Natural killer cell (primary cell): Measurements from ENCODE around the gene ARCN1. TPM values are rescaled to one million over a fixed set of nuclear protein-coding genes. Genes with fewer than 3 reads are reported as not detected.

ENCODE experiments used
- ATAC-seq, 3 donors: fragments of 150-1000 bp in 2 of 3; fragments of 200-7000 bp in 1 of 3; cut with Tn5 transposase; 1 replicate in 1 of 3; 2 replicates in 2 of 3; pipeline ENCODE4 v1.10.0; 2021; ENCODE audit warnings: mild to moderate bottlenecking in 2 of 3, moderate library complexity in 2 of 3
- DNase-seq, 2 donors: peaks; one replicate each; pipeline versions ENCODE4 v3.0.0 to v3.0.0-alpha.2; 2013 to 2021; ENCODE audit warnings: mixed read lengths in 1 of 2
- H3K27ac ChIP-seq: one replicate; pipeline ENCODE4 v1.5.1; 2013; ENCODE audit warnings: mild to moderate bottlenecking, low read length
- H3K27me3 ChIP-seq: one replicate; pipeline ENCODE4 v1.6.1; 2013; ENCODE audit warnings: low read length; ENCODE audit not compliant: control insufficient read depth, insufficient read depth
- H3K36me3 ChIP-seq: one replicate; pipeline ENCODE4 v1.6.1; 2013; ENCODE audit warnings: low read length; ENCODE audit not compliant: control insufficient read depth, insufficient read depth
- H3K4me1 ChIP-seq: one replicate; pipeline ENCODE4 v1.6.1; 2013; ENCODE audit warnings: low read length; ENCODE audit not compliant: control insufficient read depth, insufficient read depth
- H3K4me3 ChIP-seq: one replicate; pipeline ENCODE4 v1.5.1; 2013; ENCODE audit warnings: low read length
- H3K9me3 ChIP-seq: one replicate; pipeline ENCODE4 v1.6.1; 2013; ENCODE audit warnings: low read length; ENCODE audit not compliant: control insufficient read depth, insufficient read depth
- H3K27ac Mint-ChIP-seq, 2 donors: one replicate each; pipeline ENCODE4 v1.8.0; 2022; ENCODE audit warnings: mild to moderate bottlenecking in 2 of 2, mixed read lengths in 2 of 2, moderate library complexity in 1 of 2
- H3K27me3 Mint-ChIP-seq, 2 donors: one replicate each; pipeline ENCODE4 v1.8.0; 2022; ENCODE audit warnings: low read depth in 2 of 2, mixed read lengths in 2 of 2
- H3K36me3 Mint-ChIP-seq: one replicate; pipeline ENCODE4 v1.8.0; 2022; ENCODE audit warnings: mixed read lengths
- H3K4me1 Mint-ChIP-seq, 2 donors: one replicate each; pipeline ENCODE4 v1.8.0; 2022; ENCODE audit warnings: mixed read lengths in 2 of 2
- H3K4me3 Mint-ChIP-seq: one replicate; pipeline ENCODE4 v1.8.0; 2022; ENCODE audit warnings: mild to moderate bottlenecking, moderate library complexity, mixed read lengths
- H3K9me3 Mint-ChIP-seq, 2 donors: one replicate each; pipeline ENCODE4 v1.8.0; 2022; ENCODE audit warnings: mixed read lengths in 2 of 2
- WGBS: methylation state at CpG from one replicate; pipeline ENCODE4 v1.1.7; 2013; ENCODE audit warnings: missing lambda C conversion rate; ENCODE audit not compliant: insufficient coverage; 5-methylcytosine and 5-hydroxymethylcytosine counted together
- intact Hi-C: fragments of 100-400 bp; cut with micrococcal nuclease; formaldehyde crosslinking; loops from one replicate; pipeline ENCODE4 v1.14.2; 2022
- total RNA-seq, 4 donors: library from RNA; stranded (reverse); fragments of 120-200 nt in 1 of 4; gene quantifications; one replicate each; pipeline versions ENCODE4 v1.2.3 to v1.2.4, GENCODE V29; 2013 to 2022
- TF ChIP-seq, protein P1 (sequence below): fragments of 200-600 bp; IDR thresholded peaks from one replicate; pipeline ENCODE4 v1.8.0; 2022; ENCODE audit warnings: antibody characterized with exemption

Gene ARCN1
- total RNA-seq, 3 donors from 2014 or later (not counting 1 experiment from before 2014, with no cell fraction given): 72.9 to 88.6 (median 88.4) TPM

- H3K4me3 Mint-ChIP-seq: no peak overlapping the region
- 82% methylated on average over 2 of the region's 2 CpGs for WGBS
- H3K27me3 Mint-ChIP-seq: peaks cover 0 to 6% of the 10 kb centered on the region in 2 donors
- Histone ChIP-seq H3K4me1 (peaks cover 5% of the 10 kb centered on the region), H3K4me3 (no peak overlapping the region), H3K27ac (no peak overlapping the region), H3K36me3 (no peaks in the 10 kb centered on the region), H3K9me3 (no peaks in the 10 kb centered on the region), H3K27me3 (peaks cover 4% of the 10 kb centered on the region)
- intact Hi-C loops: no loop called here
- H3K27ac Mint-ChIP-seq: no peak overlapping the region
- H3K9me3 Mint-ChIP-seq: no peaks in the 10 kb centered on the region
- TF ChIP-seq, protein P1, sequence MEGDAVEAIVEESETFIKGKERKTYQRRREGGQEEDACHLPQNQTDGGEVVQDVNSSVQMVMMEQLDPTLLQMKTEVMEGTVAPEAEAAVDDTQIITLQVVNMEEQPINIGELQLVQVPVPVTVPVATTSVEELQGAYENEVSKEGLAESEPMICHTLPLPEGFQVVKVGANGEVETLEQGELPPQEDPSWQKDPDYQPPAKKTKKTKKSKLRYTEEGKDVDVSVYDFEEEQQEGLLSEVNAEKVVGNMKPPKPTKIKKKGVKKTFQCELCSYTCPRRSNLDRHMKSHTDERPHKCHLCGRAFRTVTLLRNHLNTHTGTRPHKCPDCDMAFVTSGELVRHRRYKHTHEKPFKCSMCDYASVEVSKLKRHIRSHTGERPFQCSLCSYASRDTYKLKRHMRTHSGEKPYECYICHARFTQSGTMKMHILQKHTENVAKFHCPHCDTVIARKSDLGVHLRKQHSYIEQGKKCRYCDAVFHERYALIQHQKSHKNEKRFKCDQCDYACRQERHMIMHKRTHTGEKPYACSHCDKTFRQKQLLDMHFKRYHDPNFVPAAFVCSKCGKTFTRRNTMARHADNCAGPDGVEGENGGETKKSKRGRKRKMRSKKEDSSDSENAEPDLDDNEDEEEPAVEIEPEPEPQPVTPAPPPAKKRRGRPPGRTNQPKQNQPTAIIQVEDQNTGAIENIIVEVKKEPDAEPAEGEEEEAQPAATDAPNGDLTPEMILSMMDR: no peak
- H3K36me3 Mint-ChIP-seq: no peaks in the 10 kb centered on the region
- no peak for DNase-seq
- no peak for ATAC-seq
- H3K4me1 Mint-ChIP-seq: peaks cover under 1 to 1% of the 10 kb centered on the region in 2 donors
Measured at GRCh38 chr11:118625976-118626375, 53.8 kb downstream of the ARCN1 start.

DNA sequence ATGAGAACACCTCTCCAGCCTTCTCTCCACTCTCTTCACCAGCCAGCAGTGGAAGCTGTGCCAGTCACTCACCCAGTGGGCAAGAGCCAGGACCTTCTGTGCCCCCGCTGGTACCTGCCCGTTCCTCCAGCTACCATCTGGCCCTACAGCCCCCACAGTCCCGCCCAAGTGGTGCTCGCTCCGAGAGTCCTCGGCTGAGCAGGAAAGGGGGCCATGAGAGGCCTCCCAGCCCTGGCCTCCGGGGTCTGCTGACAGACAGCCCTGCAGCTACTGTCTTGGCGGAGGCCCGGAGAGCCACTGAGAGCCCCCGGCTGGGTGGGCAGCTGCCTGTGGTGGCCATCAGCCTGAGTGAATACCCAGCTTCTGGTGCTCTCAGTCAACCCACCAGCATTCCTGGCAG is 55.4 kb downstream of the ARCN1 start:
- Mint-ChIP-seq H3K4me3 (no peak overlapping the region), H3K36me3 (no peaks in the 10 kb centered on the region), H3K9me3 (no peaks in the 10 kb centered on the region), H3K27me3 (peaks cover 0 to 4% of the 10 kb centered on the region in 2 donors), H3K27ac (no peak overlapping the region), H3K4me1 (no peaks in the 10 kb centered on the region)
- no peaks in the 10 kb centered on the region for H3K9me3 ChIP-seq
- ATAC-seq (no peak), DNase-seq (no peak)
- TF ChIP-seq, protein P1: no peak
- no peak overlapping the region for H3K4me3 ChIP-seq
- 93% methylated on average over 10 of the region's 10 CpGs for WGBS
- intact Hi-C loops: no loop called here
- no peak overlapping the region for H3K27ac ChIP-seq
- H3K27me3 ChIP-seq: no peaks in the 10 kb centered on the region
- no peaks in the 10 kb centered on the region for H3K36me3 ChIP-seq
- no peaks in the 10 kb centered on the region for H3K4me1 ChIP-seq

- no peak overlapping the region for H3K27ac ChIP-seq
- no peak for ATAC-seq
- H3K9me3 Mint-ChIP-seq: no peaks in the 10 kb centered on the region
- H3K4me3 ChIP-seq: no peak overlapping the region
- no peaks in the 10 kb centered on the region for H3K4me1 ChIP-seq
- no peak overlapping the region for H3K4me3 Mint-ChIP-seq
- no peaks in the 10 kb centered on the region for H3K36me3 ChIP-seq
- H3K27me3 Mint-ChIP-seq: peaks cover 0 to 2% of the 10 kb centered on the region in 2 donors
- intact Hi-C loops: no loop called here
- 95% methylated on average over 20 of the region's 20 CpGs for WGBS
- no peak for DNase-seq
- H3K36me3 Mint-ChIP-seq: no peaks in the 10 kb centered on the region
- H3K4me1 Mint-ChIP-seq: no peaks in the 10 kb centered on the region
- H3K27me3 ChIP-seq: no peaks in the 10 kb centered on the region
- no peak overlapping the region for H3K27ac Mint-ChIP-seq
- H3K9me3 ChIP-seq: no peaks in the 10 kb centered on the region
- TF ChIP-seq, protein P1: no peak
Measured at GRCh38 chr11:118628031-118628430, 55.8 kb downstream of the ARCN1 start.

- Histone ChIP-seq H3K27me3 (no peaks in the 10 kb centered on the region), H3K4me1 (no peaks in the 10 kb centered on the region), H3K4me3 (no peak overlapping the region), H3K36me3 (no peaks in the 10 kb centered on the region), H3K27ac (no peak overlapping the region), H3K9me3 (no peaks in the 10 kb centered on the region)
- Mint-ChIP-seq H3K4me1 (no peaks in the 10 kb centered on the region), H3K4me3 (no peak overlapping the region), H3K9me3 (no peaks in the 10 kb centered on the region), H3K36me3 (no peaks in the 10 kb centered on the region), H3K27ac (no peak overlapping the region), H3K27me3 (peaks cover 0 to 2% of the 10 kb centered on the region in 2 donors)
- no peak for DNase-seq
- intact Hi-C loops: no loop called here
- TF ChIP-seq, protein P1: no peak
- no peak for ATAC-seq
- 81% methylated on average over 12 of the region's 13 CpGs for WGBS
Measured at GRCh38 chr11:118628432-118628831, 56.2 kb downstream of the ARCN1 start.
